Measurements from ENCODE around the gene CDH20.

CDH20 gene

GRCh38 chr18:61595615-61596251 lies 262.5 kb downstream of the CDH20 start:
- CTCF ChIA-PET, result interaction anchor here (0.9 kb wide), 1 partner anchor 9 kb away, joined by 3 read pairs; no protein-coding TSS in a partner anchor

GRCh38 chr18:61596296-61596695 lies 263.1 kb downstream of the CDH20 start:
- CTCF ChIA-PET, result interaction anchor here (0.9 kb wide), 1 partner anchor 8 kb away, joined by 3 read pairs; no protein-coding TSS in a partner anchor
- POLR2A ChIA-PET, result no interaction called here
- TF ChIP-seq, protein P1, sequence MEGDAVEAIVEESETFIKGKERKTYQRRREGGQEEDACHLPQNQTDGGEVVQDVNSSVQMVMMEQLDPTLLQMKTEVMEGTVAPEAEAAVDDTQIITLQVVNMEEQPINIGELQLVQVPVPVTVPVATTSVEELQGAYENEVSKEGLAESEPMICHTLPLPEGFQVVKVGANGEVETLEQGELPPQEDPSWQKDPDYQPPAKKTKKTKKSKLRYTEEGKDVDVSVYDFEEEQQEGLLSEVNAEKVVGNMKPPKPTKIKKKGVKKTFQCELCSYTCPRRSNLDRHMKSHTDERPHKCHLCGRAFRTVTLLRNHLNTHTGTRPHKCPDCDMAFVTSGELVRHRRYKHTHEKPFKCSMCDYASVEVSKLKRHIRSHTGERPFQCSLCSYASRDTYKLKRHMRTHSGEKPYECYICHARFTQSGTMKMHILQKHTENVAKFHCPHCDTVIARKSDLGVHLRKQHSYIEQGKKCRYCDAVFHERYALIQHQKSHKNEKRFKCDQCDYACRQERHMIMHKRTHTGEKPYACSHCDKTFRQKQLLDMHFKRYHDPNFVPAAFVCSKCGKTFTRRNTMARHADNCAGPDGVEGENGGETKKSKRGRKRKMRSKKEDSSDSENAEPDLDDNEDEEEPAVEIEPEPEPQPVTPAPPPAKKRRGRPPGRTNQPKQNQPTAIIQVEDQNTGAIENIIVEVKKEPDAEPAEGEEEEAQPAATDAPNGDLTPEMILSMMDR (IDR thresholded peaks at IDR 0.05; ENCODE audit: control extremely low read depth, extremely low read depth, low read depth, missing control alignments), result no peak
- no peak for DNase-seq (ENCODE audit: extremely low spot score)

More at GRCh38 chr18:61595615-61596251, 262.5 kb downstream of the CDH20 start:
- POLR2A ChIA-PET, result no interaction called here
- TF ChIP-seq, protein P1 (IDR thresholded peaks at IDR 0.05; ENCODE audit: control extremely low read depth, extremely low read depth, low read depth, missing control alignments), result no peak
- no peak for DNase-seq (ENCODE audit: extremely low spot score)

DNA sequence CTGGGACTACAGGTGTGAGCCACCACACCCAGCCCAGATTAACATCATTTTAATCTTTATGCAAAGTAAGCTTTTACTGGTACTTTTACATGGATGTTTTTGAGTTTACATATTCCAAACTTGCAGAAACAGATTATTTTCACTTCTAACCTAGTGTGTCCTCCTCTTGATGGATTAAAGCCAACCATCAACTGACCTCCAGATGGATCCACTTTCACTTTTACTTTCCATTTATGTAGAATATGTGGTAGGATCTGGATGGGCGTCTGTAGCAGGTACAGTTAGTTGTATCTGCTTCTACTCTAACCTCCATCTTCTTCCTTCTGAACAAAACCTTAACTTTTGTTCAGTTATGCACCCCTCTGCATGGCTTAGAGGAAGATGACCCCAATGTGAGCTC lies 264.1 kb downstream of the CDH20 start:
- DNase-seq (ENCODE audit: extremely low spot score), result no peak
- ChIA-PET POLR2A (no interaction called here), CTCF (no interaction called here)
- TF ChIP-seq, protein P1 (IDR thresholded peaks at IDR 0.05; ENCODE audit: control extremely low read depth, extremely low read depth, low read depth, missing control alignments), result no peak

- POLR2A ChIA-PET, result no interaction called here
- CTCF ChIA-PET, result interaction anchor here (1.0 kb wide), 1 partner anchor 13 kb away, joined by 3 read pairs; no protein-coding TSS in a partner anchor
These were observed 267.2 kb downstream of the CDH20 start for GRCh38 chr18:61600422-61600821.

GRCh38 chr18:61602836-61603235 lies 269.6 kb downstream of the CDH20 start:
- TF ChIP-seq, protein P1 (IDR thresholded peaks at IDR 0.05; ENCODE audit: control extremely low read depth, extremely low read depth, low read depth, missing control alignments), result no peak
- DNase-seq (ENCODE audit: extremely low spot score), result no peak
- ChIA-PET CTCF (no interaction called here), POLR2A (no interaction called here)

More at GRCh38 chr18:61600422-61600821, 267.2 kb downstream of the CDH20 start:
- TF ChIP-seq, protein P1 (IDR thresholded peaks at IDR 0.05; ENCODE audit: control extremely low read depth, extremely low read depth, low read depth, missing control alignments), result no peak
- no peak for DNase-seq (ENCODE audit: extremely low spot score)

Measured in GM10248 (cell line).